Measurements from ENCODE around the gene CLK2.

- TF ChIP-seq CTCF (conservative IDR thresholded peaks at IDR 0.05 in 1 of 2, IDR thresholded peaks at IDR 0.05 in 1 of 2; ENCODE audit: extremely low read depth in 1 of 2, insufficient read depth in 1 of 2, low read depth in 1 of 2, low read length in 2 of 2) (peak; percentile 34 to 48), EZH2 (IDR thresholded peaks at IDR 0.05; ENCODE audit: borderline replicate concordance, low read length) (no peak)
Observed at GRCh38 chr1:155277070-155277901, 4.0 kb upstream of the CLK2 start, which contains the start of gene HCN3.

Measured in mammary epithelial cell (primary cell).